Ureter (tissue), 1 donor: ENCODE data around the gene IGF1R. TPM values are rescaled to one million over a fixed set of nuclear protein-coding genes. Genes with fewer than 3 reads are reported as not detected.

Source experiments
- DNase-seq: peaks from one replicate; pipeline ENCODE4 v3.0.0-alpha.2; 2020; ENCODE audit warnings: low spot score
- total RNA-seq: library from RNA; stranded (reverse); gene quantifications from one replicate; pipeline ENCODE4 v1.2.4, GENCODE V29; 2023
- donor health status: DM: yes; HTN: yes; CAD: no.

Gene IGF1R
- total RNA-seq, 1 donor from 2014 or later = 88.6 TPM

GRCh38 chr15:98796685-98797357 lies 148.5 kb downstream of the IGF1R start:
- peak; percentile 30 for DNase-seq

- DNase-seq = peak; percentile 32
Observed at GRCh38 chr15:98798375-98798893, 150.1 kb downstream of the IGF1R start.

- peak; percentile 41 for DNase-seq
Observed at GRCh38 chr15:98799461-98800390, 151.4 kb downstream of the IGF1R start.

GRCh38 chr15:98800437-98801233 lies 152.3 kb downstream of the IGF1R start:
- DNase-seq = peak; percentile 56

GRCh38 chr15:98801234-98801561 lies 152.9 kb downstream of the IGF1R start:
- DNase-seq = no peak

GRCh38 chr15:98802187-98802586 lies 153.8 kb downstream of the IGF1R start:
- DNase-seq = peak; percentile 13

- DNase-seq = peak; percentile 25
Observed at GRCh38 chr15:98803228-98804056, 155.1 kb downstream of the IGF1R start.

- no peak for DNase-seq
Observed at GRCh38 chr15:98804057-98804380, 155.7 kb downstream of the IGF1R start.

GRCh38 chr15:98805434-98806274 lies 157.3 kb downstream of the IGF1R start:
- DNase-seq = peak; percentile 32

GRCh38 chr15:98806275-98806895 lies 158.0 kb downstream of the IGF1R start:
- peak; percentile 6 for DNase-seq

- DNase-seq = peak; percentile 10
Observed at GRCh38 chr15:98807262-98807661, 158.9 kb downstream of the IGF1R start.

GRCh38 chr15:98809273-98809672 lies 160.9 kb downstream of the IGF1R start:
- no peak for DNase-seq

GRCh38 chr15:98812716-98813446 lies 164.5 kb downstream of the IGF1R start:
- DNase-seq = no peak

GRCh38 chr15:98813951-98814350 lies 165.6 kb downstream of the IGF1R start:
- DNase-seq = no peak

- peak; percentile 5 for DNase-seq
Observed at GRCh38 chr15:98815207-98815606, 166.9 kb downstream of the IGF1R start.

GRCh38 chr15:98817745-98818144 lies 169.4 kb downstream of the IGF1R start:
- DNase-seq = no peak

- no peak for DNase-seq
Observed at GRCh38 chr15:98823012-98823458, 174.7 kb downstream of the IGF1R start.

GRCh38 chr15:98823616-98824015 lies 175.3 kb downstream of the IGF1R start:
- DNase-seq = no peak

- no peak for DNase-seq
Observed at GRCh38 chr15:98824595-98824994, 176.3 kb downstream of the IGF1R start.
